NCI-H1436 (cell line): ENCODE measurements around the gene BMAL1.

ENCODE experiments used
- DNase-seq: peaks from one replicate; lab custom pipeline; 2025; lab: John Stamatoyannopoulos, UW

BMAL1 gene

GRCh38 chr11:13291800-13292199 is 14.2 kb downstream of the BMAL1 start:
- DNase-seq, result no peak

- DNase-seq, result no peak
Observed at GRCh38 chr11:13292970-13293369, 15.4 kb downstream of the BMAL1 start.

- DNase-seq, result no peak
Observed at GRCh38 chr11:13294178-13294577, 16.6 kb downstream of the BMAL1 start.

- peak; percentile 61 for DNase-seq
Observed at GRCh38 chr11:13294771-13295579, 17.4 kb downstream of the BMAL1 start.

GRCh38 chr11:13297308-13297916 is 19.8 kb downstream of the BMAL1 start:
- DNase-seq, result no peak

GRCh38 chr11:13297917-13298356 is 20.3 kb downstream of the BMAL1 start:
- no peak for DNase-seq

GRCh38 chr11:13298765-13299164 is 21.2 kb downstream of the BMAL1 start:
- no peak for DNase-seq

GRCh38 chr11:13301522-13301921 is 23.9 kb downstream of the BMAL1 start:
- DNase-seq, result no peak

- DNase-seq, result no peak
Observed at GRCh38 chr11:13302420-13302958, 24.9 kb downstream of the BMAL1 start.

- DNase-seq, result no peak
Observed at GRCh38 chr11:13303668-13304649, 26.4 kb downstream of the BMAL1 start.

GRCh38 chr11:13304655-13305335 is 27.2 kb downstream of the BMAL1 start:
- no peak for DNase-seq

- DNase-seq, result no peak
Observed at GRCh38 chr11:13308704-13309103, 31.1 kb downstream of the BMAL1 start.

GRCh38 chr11:13309156-13309555 is 31.6 kb downstream of the BMAL1 start:
- no peak for DNase-seq

- no peak for DNase-seq
Observed at GRCh38 chr11:13310443-13310842, 32.9 kb downstream of the BMAL1 start.

GRCh38 chr11:13311570-13311969 is 34.0 kb downstream of the BMAL1 start:
- DNase-seq, result no peak

GRCh38 chr11:13313005-13313819 is 35.6 kb downstream of the BMAL1 start:
- no peak for DNase-seq

- no peak for DNase-seq
Observed at GRCh38 chr11:13314676-13315394, 37.2 kb downstream of the BMAL1 start.

GRCh38 chr11:13315517-13316432 is 38.2 kb downstream of the BMAL1 start:
- no peak for DNase-seq

GRCh38 chr11:13316528-13316961 is 39.0 kb downstream of the BMAL1 start:
- DNase-seq, result no peak
